Activated T-helper 1 cell treated with Interleukin-2 at 50 U/mL for 16 hours (primary cell): ENCODE data around the gene SRXN1.
"Not testable (repeated sequence)": the region's sequence is repeated elsewhere in the genome, so short reads cannot be mapped to it uniquely, and the experiment has no call there.

Source experiments
- DNase-seq: peaks from one replicate; pipeline ENCODE4 v3.0.0-alpha.2; 2020; ENCODE audit warnings: low read depth

The SRXN1 gene

GRCh38 chr20:655726-656624, 3.0 kb upstream of the SRXN1 start:
- no peak for DNase-seq

- no peak for DNase-seq
Measured at GRCh38 chr20:654417-654750, 1.4 kb upstream of the SRXN1 start.

- DNase-seq = no peak
Measured at GRCh38 chr20:653590-654416, 803 bp upstream of the SRXN1 start.

- peak; percentile 2 for DNase-seq
Measured at GRCh38 chr20:652615-653109, 338 bp downstream of the SRXN1 start.

- no peak for DNase-seq
Measured at GRCh38 chr20:651713-652614, 1.0 kb downstream of the SRXN1 start.

- no peak for DNase-seq
Measured at GRCh38 chr20:650954-651353, 2.0 kb downstream of the SRXN1 start.

GRCh38 chr20:650281-650680, 2.7 kb downstream of the SRXN1 start:
- DNase-seq = no peak

- DNase-seq = no peak
Measured at GRCh38 chr20:647479-648019, 5.5 kb downstream of the SRXN1 start.

- no peak for DNase-seq
Measured at GRCh38 chr20:646868-647233, 6.1 kb downstream of the SRXN1 start.

- no peak for DNase-seq
Measured at GRCh38 chr20:646107-646867, 6.7 kb downstream of the SRXN1 start.

GRCh38 chr20:645318-646106, 7.5 kb downstream of the SRXN1 start:
- DNase-seq = peak; percentile 43

- DNase-seq = no peak
Measured at GRCh38 chr20:644692-645317, 8.2 kb downstream of the SRXN1 start.

- DNase-seq = no peak
Measured at GRCh38 chr20:642398-643174, 10.4 kb downstream of the SRXN1 start.

- not testable (repeated sequence) for DNase-seq
Measured at GRCh38 chr20:642013-642397, 11.0 kb downstream of the SRXN1 start.

- no peak for DNase-seq
Measured at GRCh38 chr20:641516-641875, 11.5 kb downstream of the SRXN1 start.

- DNase-seq = no peak
Measured at GRCh38 chr20:640674-641515, 12.1 kb downstream of the SRXN1 start.

GRCh38 chr20:638579-638978, 14.4 kb downstream of the SRXN1 start:
- no peak for DNase-seq

- DNase-seq = no peak
Measured at GRCh38 chr20:637559-637958, 15.4 kb downstream of the SRXN1 start.
